OCI-M2 (cell line): Measurements from ENCODE around the gene CREBL2.

Source experiments
- DNase-seq: peaks from one replicate; lab custom pipeline; 2025; ENCODE audit not compliant: unreplicated experiment; lab: John Stamatoyannopoulos, UW

Gene CREBL2

DNA sequence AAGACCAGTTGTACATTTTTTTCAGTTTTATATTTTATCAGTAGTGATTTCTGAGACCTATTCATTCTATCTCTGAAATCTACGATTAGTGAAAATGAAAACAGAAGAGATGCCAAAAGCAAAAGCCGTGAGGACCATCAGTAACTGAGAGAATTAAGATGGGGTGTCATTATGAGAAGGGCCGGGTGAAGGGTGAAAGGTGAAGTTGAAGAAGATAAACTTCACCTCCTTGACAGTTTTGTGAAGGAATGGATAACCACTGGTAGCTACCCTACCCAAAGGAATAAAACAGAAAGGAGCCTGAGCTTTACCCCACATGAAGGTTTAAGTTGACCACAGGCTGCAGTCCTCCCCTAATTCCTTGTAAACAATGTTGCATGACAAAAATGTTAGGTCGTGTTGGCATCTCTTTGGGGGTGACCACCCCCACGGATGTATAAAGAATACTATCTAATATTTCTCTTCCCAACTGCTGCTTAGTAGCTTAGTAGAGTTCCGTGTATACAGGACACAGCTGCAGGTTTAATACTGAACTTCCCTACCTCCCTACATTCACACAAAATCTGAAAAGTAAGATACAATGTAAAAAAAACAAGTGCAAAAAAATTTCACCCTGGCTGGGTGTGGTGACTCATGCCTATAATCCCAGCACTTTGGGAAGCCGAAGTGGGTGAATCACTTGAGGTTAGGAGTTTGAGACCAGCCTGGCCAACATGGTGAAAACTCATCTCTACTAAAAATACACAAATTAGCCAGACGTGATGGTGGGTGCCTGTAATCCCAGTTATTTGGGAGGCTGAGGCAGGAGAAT lies 60.4 kb downstream of the CREBL2 start:
- no peak for DNase-seq

DNA sequence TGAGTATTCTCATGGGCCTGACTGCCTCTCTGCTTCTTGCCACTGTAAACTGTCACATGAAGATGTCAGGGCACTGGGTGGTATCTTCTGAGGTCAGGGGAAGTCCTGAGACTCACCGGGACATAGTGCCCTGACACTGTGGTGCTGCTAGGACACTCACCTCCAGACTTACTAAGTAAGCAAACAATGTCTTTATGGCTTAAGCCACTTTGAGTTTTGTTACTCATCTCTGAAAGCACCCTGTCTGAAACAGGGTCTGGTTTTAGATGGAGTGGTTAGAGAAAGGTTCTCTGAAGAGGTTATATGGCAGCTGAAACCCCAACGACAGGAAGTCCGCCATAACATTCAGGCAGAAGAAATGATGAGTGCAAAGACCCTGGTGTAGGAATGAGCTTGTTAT lies 61.6 kb downstream of the CREBL2 start:
- DNase-seq: no peak

- DNase-seq: no peak
These were observed 64.9 kb downstream of the CREBL2 start for GRCh38 chr12:12676605-12677004.

DNA sequence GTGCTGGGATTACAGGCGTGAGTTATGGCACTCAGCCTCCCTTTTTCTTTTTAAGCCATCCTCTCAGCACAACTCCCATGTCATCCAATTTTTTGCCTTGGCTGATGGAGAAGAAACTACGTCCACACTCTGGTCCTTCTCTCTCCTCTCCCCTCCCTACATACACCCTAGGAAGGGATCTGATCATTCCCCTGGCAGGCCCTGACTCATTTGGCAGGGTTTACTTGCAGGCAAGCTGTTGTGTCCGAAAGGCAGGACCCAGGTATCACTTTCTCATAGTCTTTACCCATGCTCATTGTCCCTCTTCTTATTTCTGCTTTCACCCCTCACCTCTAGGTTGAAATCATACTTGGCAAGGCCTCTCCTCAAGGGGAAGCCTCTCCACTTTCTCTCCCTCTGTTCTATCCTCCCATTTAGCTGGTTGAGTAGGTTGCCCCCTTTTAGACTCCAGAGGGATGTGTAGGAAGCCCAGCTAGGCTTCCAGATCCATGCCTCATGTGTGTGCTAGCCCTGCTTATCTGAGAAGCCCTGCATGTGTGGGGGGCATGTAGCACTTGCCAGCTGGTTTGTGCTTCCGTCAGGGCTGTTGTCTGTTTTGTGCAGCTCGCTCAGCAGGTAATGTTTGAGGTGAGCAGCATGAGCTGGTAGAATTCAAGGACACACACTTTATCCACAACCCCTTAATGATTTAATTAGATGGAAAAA lies 69.5 kb downstream of the CREBL2 start:
- no peak for DNase-seq

GRCh38 chr12:12682284-12682683 lies 70.6 kb downstream of the CREBL2 start:
- no peak for DNase-seq

GRCh38 chr12:12683136-12683697 lies 71.5 kb downstream of the CREBL2 start:
- no peak for DNase-seq

- DNase-seq: no peak
These were observed 72.0 kb downstream of the CREBL2 start for GRCh38 chr12:12683725-12684124.

GRCh38 chr12:12684375-12685106 lies 72.9 kb downstream of the CREBL2 start:
- DNase-seq: no peak

DNA sequence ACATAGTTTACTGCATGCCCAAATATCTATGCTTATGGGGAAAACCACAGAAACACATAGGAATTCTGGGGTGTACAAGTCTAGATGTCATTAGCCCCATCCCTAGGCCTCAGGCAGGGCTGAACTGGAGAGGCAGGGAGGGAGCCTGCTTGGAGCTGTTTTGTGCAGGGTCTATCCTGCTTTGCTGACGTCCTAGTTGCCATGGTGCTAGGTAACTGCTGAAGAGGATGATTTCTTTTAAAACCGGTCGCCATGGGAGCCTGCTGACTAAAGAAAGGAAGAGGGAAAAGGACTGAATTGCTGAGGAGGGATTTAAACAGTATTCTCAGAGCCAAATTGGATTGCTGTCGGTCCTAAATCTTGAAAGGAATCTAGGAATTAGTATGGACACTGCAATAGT lies 73.6 kb downstream of the CREBL2 start:
- DNase-seq: no peak

DNA sequence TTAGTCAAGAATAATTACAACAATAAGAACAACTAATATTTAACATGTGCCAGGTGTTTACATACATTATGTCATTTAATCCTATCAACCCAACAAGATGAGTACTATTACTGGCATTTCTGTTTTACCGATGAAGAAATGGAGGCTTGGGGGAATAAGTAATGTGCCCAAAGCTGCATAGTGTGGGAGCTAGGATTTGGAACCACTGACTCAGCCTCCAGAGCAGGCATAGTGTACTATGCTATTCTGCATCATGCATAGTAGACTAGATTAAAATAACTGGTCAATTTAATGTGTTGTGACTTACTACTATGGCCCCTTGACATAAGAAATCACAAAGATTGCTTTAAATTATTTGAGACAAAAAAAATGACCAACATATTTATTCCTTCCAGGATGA lies 74.8 kb downstream of the CREBL2 start:
- DNase-seq: no peak

DNA sequence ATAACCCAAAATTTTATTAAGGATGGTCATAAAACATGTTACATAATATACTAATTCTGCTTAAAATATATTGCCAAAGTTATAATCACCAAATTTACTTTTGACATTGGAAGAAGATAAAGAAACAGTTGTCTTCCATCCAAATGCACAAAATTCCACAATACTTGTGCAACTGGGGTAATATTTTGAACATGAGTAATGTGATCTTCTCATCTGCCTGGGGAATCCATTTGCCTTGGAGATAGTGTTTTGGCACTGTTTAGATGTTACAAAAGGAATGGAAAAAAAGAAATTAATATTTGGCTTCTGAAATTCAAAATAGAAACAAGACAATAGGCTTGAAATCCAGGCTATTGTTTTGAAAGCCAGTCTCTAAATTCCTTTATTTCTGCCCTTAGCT lies 75.2 kb downstream of the CREBL2 start:
- DNase-seq: no peak

DNA sequence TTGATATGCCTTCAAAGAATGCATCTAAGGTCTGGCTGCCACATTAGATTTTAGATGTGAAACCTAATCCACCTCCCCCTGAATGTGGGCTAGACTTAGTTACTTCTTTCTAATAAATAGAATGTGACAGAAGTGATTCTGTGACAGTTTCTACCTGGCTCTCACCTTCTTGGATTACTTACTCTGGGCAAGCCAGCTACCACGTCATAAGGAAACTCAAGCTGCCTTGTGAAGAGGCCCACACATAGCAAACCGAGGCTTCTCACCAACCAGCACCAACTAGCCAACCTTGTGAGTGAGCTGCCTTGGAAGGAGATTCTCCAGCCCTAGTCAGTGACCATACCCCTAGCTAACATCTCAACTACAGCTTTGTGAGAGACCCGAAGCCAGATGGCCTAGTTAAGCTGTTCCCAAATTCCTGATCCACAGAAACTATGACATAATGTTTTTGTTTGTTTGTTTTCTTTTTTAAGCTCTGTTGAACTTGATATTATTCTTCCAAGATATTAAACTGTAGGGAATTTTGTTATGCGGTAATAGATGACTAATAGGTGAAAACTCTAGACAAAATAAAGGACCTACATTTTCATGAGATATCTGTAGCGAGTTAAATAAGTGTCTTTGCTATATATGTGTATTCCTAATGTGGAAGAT lies 78.1 kb downstream of the CREBL2 start:
- DNase-seq: no peak

- DNase-seq: no peak
These were observed 79.9 kb downstream of the CREBL2 start for GRCh38 chr12:12691549-12691948.

DNA sequence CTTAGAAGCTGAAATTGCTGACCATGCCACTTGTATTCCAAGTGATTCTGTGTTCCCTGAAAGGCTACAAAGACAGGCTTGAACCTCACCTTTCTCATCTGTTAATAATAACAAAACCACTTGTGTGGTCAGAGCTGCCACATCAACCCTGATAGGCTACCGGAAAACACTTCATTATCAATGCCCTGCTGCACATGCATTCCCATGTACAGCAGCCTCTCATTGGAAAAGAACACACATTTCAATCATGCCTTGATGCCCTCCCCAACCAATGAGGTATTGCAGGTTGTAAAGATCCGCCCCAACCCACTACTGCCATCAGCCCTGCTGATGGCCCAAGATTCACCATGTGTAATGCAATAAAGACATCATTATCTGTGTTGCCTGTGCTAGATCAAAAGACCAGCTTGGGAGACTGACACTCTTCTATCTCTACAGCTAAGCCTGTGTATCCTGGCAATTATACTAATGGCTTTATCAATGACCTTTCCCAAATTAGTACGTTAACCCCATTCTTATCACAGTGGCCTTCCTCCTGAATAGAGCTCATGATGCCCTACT lies 81.5 kb downstream of the CREBL2 start:
- DNase-seq: no peak
